ENCODE results near the gene ERC2. TPM values are rescaled to one million over a fixed set of nuclear protein-coding genes. Genes with fewer than 3 reads are reported as not detected.

Gene ERC2
- total RNA-seq, 1 donor from 2014 or later, result not detected

DNA sequence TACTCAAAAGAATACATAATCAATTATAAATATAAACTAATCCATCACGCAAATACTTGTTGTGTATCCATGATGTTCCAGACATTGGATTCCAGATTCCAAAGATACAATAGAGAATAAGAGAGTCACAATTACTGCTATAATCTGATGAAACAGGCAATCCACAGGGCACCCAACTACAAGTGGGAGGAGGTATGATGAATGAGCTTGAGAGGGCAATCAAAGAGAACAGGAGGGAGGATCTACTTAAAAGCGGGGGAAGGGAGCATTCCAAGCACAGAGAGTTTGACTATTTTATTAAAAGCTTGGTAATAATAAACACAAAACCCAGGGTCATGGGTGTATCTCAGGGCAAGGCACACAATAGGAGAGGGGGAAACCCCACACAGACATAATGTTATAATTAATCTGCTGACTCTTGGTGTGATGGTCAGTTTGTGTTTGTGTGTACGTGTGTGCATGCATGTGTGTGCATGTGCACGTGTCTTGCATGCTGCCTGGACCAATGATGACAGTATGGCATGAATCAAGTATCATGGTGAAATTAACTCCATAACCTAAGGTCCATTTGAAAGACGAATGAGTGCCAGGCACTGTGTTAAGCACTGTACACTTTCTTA, 655.8 kb downstream of the ERC2 start:
- Mint-ChIP-seq H3K27me3 (no peaks in the 10 kb centered on the region), H3K36me3 (ENCODE audit: low read depth) (no peaks in the 10 kb centered on the region), H3K4me3 (no peak overlapping the region), H3K9me3 (no peaks in the 10 kb centered on the region), H3K4me1 (no peaks in the 10 kb centered on the region), H3K27ac (no peak overlapping the region)
- no peak for DNase-seq
- intact Hi-C loops (cut with micrococcal nuclease), result no loop called here

DNA sequence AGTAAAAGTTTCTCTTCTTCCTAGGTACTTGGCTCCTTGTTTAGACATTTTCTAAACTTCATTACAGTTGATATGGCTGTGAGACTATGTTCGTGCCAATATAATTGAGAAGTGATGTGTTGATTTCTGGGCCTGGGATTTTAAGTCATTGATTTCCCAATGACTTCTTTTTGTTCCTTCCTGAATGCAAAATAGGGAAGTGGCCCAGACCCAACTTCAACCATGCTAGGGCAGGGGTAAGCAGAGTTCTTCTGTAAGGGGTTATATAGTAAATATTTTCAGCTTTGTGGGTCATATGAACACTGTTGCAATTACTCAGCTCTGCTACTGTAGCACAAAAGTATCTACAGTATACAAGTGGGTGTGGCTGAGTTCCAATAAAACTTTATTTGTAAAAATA, 661.1 kb downstream of the ERC2 start:
- no peaks in the 10 kb centered on the region for H3K36me3 Mint-ChIP-seq (ENCODE audit: low read depth)
- H3K4me3 Mint-ChIP-seq, result no peak overlapping the region
- no peaks in the 10 kb centered on the region for H3K9me3 Mint-ChIP-seq
- H3K27ac Mint-ChIP-seq, result no peak overlapping the region
- intact Hi-C loops (cut with micrococcal nuclease), result no loop called here
- no peaks in the 10 kb centered on the region for H3K27me3 Mint-ChIP-seq
- H3K4me1 Mint-ChIP-seq, result no peaks in the 10 kb centered on the region
- DNase-seq, result no peak

DNA sequence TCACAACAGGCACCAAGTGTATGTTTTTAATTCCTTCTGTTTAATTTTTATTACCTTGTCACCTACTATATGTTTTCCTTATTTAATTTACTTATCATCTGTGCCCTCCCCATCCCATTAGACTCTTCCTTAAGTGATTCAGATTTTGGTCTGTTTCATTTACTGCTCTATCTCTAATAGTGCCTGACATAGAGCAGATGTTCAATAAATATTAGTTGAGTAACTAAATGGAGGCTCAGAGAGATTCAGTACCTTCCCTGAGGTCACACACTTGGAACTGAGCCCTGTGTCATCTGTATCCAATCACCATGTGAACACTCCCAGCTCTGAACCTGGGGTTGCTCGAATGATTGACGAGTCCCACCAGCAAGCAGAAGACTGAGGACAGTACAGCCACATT, 663.1 kb downstream of the ERC2 start:
- H3K4me3 Mint-ChIP-seq, result no peak overlapping the region
- no peaks in the 10 kb centered on the region for H3K36me3 Mint-ChIP-seq (ENCODE audit: low read depth)
- no peak for DNase-seq
- intact Hi-C loops (cut with micrococcal nuclease), result no loop called here
- H3K27ac Mint-ChIP-seq, result no peak overlapping the region
- no peaks in the 10 kb centered on the region for H3K4me1 Mint-ChIP-seq
- no peaks in the 10 kb centered on the region for H3K27me3 Mint-ChIP-seq
- no peaks in the 10 kb centered on the region for H3K9me3 Mint-ChIP-seq

DNA sequence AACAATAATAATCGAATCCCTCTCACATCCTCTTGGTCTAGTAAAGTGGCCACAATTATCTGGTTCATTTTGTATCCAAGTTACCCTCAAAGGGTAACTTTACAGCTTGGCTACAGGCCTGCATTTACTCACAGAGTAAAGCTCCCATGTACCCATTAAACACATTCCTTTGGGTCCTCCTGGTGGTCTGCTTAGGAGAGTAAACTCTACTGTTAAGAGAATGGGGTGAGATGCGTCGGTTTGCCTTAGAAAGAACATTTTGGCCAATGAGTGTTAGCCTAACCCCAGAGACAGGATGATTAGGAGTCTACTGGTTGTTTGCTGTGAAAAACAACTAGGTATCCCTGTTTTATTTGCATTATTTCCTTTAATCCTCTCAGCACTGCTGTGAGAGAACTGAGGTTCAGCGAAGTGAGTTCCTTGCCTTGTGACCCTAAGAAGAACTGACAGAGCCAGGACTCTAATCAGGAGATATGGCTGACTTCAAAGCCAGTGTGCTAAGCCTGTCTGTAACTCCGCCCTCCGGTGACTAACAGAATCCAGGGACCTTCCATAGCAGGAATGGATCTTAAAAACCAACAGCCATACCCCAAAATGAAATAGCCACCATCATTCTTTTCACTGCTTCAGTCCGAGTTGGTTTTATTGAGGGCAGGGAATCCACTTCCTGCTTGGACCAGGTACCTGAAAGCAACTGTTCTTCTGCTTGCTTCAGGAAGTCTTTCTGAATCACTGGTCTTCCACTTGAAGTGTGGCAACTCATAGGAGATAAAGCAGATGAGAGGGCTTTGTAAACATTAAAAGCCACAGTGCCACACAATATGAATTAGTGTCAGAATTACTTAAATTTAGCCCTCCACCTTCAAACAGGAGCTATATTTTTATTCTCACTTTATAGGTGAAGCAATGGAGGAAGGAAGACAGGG, 663.8 kb downstream of the ERC2 start:
- no peaks in the 10 kb centered on the region for H3K4me1 Mint-ChIP-seq
- intact Hi-C loops (cut with micrococcal nuclease), result no loop called here
- no peak overlapping the region for H3K27ac Mint-ChIP-seq
- no peak for DNase-seq
- no peaks in the 10 kb centered on the region for H3K27me3 Mint-ChIP-seq
- no peaks in the 10 kb centered on the region for H3K9me3 Mint-ChIP-seq
- H3K4me3 Mint-ChIP-seq, result no peak overlapping the region
- no peaks in the 10 kb centered on the region for H3K36me3 Mint-ChIP-seq (ENCODE audit: low read depth)

DNA sequence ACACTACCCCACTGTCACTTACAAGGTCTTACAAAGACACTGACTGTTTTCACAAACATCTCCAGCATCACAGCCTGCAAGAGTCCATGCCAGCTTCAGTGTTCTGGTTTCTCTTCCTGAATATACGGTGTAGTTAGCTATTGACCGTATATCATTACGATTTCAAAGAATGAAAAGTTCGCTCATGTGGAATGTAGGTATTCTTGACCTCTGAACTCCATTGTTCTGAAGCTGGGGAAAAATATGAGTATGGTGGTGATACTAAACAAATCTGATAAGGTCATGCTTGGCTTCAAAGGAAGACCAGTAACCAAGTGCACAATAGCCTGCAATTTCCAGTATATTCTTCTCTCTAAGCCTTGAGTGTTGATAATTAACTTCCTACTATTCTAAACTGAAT, 665.5 kb downstream of the ERC2 start:
- Mint-ChIP-seq H3K27ac (no peak overlapping the region), H3K4me1 (no peaks in the 10 kb centered on the region), H3K4me3 (no peak overlapping the region), H3K27me3 (no peaks in the 10 kb centered on the region), H3K36me3 (ENCODE audit: low read depth) (no peaks in the 10 kb centered on the region), H3K9me3 (no peaks in the 10 kb centered on the region)
- no peak for DNase-seq
- intact Hi-C loops (cut with micrococcal nuclease), result no loop called here

DNA sequence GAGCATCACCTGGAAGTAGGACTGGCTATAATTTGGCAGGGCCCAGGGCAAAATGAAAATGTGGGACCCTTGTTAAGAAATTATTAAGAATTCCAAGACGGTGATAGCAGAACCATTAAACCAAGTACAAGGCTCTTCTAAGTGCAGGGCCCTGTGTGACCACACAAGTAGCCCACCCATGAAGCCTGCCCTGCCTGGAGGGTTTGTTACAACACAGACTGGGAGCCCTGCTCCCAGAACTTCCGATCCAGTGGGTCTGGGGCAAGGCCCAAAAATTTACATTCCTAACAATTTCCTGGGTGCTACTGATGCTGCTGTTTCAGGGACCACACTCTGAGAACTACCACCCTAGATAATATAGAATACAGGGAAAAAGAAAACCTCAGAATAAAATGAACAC, 666.6 kb downstream of the ERC2 start:
- no peaks in the 10 kb centered on the region for H3K4me1 Mint-ChIP-seq
- intact Hi-C loops (cut with micrococcal nuclease), result no loop called here
- H3K9me3 Mint-ChIP-seq, result no peaks in the 10 kb centered on the region
- no peak overlapping the region for H3K27ac Mint-ChIP-seq
- no peaks in the 10 kb centered on the region for H3K36me3 Mint-ChIP-seq (ENCODE audit: low read depth)
- H3K27me3 Mint-ChIP-seq, result no peaks in the 10 kb centered on the region
- DNase-seq, result no peak
- H3K4me3 Mint-ChIP-seq, result no peak overlapping the region

DNA sequence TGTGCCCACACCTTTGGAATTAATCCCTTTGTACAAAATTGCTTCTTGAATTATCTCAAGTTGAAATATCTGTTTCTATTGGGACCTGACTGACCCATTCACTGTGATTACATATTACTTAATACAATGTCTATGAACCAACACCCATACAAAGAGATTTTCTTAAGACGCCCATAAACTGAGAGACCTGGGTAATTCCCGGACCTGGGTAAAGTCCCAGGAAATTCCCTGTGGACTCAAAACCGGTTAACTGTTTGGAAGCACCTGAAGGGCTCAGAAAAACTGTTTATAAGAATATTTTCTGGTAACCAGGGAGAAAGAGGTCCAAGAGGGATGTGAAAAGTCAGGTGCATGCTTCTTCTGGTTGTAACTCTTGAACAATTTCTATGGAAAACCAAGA, 667.2 kb downstream of the ERC2 start:
- no peaks in the 10 kb centered on the region for H3K27me3 Mint-ChIP-seq
- no peak overlapping the region for H3K27ac Mint-ChIP-seq
- no peak for DNase-seq
- H3K36me3 Mint-ChIP-seq (ENCODE audit: low read depth), result no peaks in the 10 kb centered on the region
- no peaks in the 10 kb centered on the region for H3K9me3 Mint-ChIP-seq
- no peaks in the 10 kb centered on the region for H3K4me1 Mint-ChIP-seq
- H3K4me3 Mint-ChIP-seq, result no peak overlapping the region
- intact Hi-C loops (cut with micrococcal nuclease), result no loop called here

DNA sequence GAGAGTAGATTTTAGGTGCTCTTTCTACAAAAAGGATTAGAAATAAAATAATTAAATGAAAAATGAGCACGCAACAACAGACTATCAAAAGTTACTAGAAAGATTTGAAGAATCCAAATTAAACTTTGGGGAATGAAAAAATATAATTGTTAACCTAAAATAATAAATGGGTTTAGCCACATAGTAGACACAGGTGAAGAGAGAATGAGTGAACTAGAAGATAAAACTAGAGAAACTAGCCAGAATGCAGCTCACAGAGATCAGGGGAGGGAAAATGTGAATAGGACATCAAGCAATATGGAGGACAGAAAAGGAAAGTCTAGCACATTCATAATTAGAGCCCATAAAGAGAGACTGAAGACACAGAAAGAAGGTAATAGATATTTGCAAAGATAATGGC, 670.5 kb downstream of the ERC2 start:
- H3K4me3 Mint-ChIP-seq, result no peak overlapping the region
- no peaks in the 10 kb centered on the region for H3K9me3 Mint-ChIP-seq
- H3K27me3 Mint-ChIP-seq, result no peaks in the 10 kb centered on the region
- H3K36me3 Mint-ChIP-seq (ENCODE audit: low read depth), result no peaks in the 10 kb centered on the region
- no peak overlapping the region for H3K27ac Mint-ChIP-seq
- intact Hi-C loops (cut with micrococcal nuclease), result no loop called here
- H3K4me1 Mint-ChIP-seq, result no peaks in the 10 kb centered on the region
- DNase-seq, result no peak

DNA sequence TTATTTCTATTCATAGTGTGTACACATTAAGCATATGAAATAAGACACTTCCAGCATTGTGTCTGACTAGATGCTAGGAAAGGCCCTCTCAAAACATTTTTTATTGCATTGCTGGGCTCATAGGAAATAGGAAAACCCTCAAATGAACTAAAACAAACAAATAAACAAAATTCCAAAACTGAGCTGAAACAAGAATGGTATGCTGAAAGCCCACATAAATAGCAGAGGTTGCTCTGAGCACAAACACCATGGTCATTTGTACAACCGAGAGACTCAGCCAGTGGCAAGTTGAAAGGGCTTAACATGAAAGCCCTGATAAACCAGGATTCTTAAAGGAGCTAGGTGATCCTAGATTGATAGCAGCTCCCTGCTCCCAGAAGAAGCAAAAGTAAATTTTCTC, 671.2 kb downstream of the ERC2 start:
- Mint-ChIP-seq H3K4me1 (no peaks in the 10 kb centered on the region), H3K27ac (no peak overlapping the region), H3K27me3 (no peaks in the 10 kb centered on the region), H3K4me3 (no peak overlapping the region), H3K9me3 (no peaks in the 10 kb centered on the region), H3K36me3 (ENCODE audit: low read depth) (no peaks in the 10 kb centered on the region)
- no peak for DNase-seq
- intact Hi-C loops (cut with micrococcal nuclease), result no loop called here

DNA sequence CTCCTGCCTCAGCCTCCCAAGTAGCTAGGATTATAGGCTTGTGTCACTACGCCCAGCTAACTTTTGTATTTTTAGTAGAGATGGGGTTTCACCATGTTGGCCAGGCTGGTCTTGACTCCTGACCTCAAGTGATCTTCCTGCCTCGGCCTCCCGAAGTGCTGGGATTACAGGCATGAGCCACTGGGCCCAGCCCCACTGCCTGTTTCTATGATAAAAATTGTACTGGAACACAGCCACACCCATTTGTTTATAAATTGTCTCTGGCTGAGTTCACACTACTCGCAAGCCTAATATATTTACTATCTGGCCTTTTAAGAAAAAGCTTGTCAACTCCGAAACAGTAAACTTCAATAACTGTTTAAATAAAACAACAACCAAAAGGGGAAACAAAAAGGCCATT, 671.7 kb downstream of the ERC2 start:
- Mint-ChIP-seq H3K9me3 (no peaks in the 10 kb centered on the region), H3K36me3 (ENCODE audit: low read depth) (no peaks in the 10 kb centered on the region), H3K27ac (no peak overlapping the region), H3K4me3 (no peak overlapping the region), H3K27me3 (no peaks in the 10 kb centered on the region), H3K4me1 (no peaks in the 10 kb centered on the region)
- intact Hi-C loops (cut with micrococcal nuclease), result no loop called here
- DNase-seq, result no peak

DNA sequence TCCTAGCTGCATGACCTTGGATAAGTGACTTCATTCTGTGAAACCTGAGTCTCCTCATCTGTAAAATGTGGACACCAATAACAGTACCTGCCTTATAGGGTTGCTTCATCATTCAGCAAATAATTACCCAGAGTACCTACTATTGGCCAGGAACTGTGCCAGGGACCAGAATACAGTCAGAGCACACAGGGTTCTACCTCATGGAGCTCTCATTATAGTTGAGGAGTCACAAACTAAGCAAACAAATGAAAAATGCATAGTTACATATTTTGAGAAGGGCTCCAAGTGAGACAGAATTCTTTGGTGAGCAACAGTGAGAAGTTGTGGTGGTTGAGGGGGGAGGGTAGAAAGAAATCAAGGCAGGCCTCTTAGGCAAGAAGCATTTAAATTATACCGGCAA, 672.5 kb downstream of the ERC2 start:
- no peaks in the 10 kb centered on the region for H3K4me1 Mint-ChIP-seq
- H3K4me3 Mint-ChIP-seq, result no peak overlapping the region
- no peak overlapping the region for H3K27ac Mint-ChIP-seq
- no peaks in the 10 kb centered on the region for H3K36me3 Mint-ChIP-seq (ENCODE audit: low read depth)
- no peaks in the 10 kb centered on the region for H3K9me3 Mint-ChIP-seq
- H3K27me3 Mint-ChIP-seq, result no peaks in the 10 kb centered on the region
- intact Hi-C loops (cut with micrococcal nuclease), result no loop called here
- DNase-seq, result no peak

DNA sequence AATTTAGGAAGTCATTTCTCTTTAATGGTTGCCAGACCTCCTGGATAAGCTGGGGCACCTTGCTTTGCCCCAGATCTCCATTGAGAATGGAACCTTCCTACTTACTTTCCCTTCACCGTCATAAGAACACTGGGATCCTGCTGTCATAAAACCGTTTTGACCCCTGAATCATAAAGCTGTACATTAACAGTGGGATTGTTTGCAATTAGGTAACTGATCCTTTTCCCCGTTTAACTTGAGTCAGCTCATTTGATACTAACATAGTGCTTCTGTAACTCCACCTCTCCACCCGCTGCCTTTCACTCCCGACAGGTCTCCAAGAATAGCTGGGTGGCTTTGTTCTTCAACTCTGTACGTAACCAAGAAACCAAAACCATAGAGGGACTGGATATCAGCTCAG, 673.0 kb downstream of the ERC2 start:
- H3K9me3 Mint-ChIP-seq, result no peaks in the 10 kb centered on the region
- H3K36me3 Mint-ChIP-seq (ENCODE audit: low read depth), result no peaks in the 10 kb centered on the region
- H3K4me3 Mint-ChIP-seq, result no peak overlapping the region
- no peak overlapping the region for H3K27ac Mint-ChIP-seq
- no peak for DNase-seq
- H3K27me3 Mint-ChIP-seq, result no peaks in the 10 kb centered on the region
- no peaks in the 10 kb centered on the region for H3K4me1 Mint-ChIP-seq
- intact Hi-C loops (cut with micrococcal nuclease), result no loop called here

DNA sequence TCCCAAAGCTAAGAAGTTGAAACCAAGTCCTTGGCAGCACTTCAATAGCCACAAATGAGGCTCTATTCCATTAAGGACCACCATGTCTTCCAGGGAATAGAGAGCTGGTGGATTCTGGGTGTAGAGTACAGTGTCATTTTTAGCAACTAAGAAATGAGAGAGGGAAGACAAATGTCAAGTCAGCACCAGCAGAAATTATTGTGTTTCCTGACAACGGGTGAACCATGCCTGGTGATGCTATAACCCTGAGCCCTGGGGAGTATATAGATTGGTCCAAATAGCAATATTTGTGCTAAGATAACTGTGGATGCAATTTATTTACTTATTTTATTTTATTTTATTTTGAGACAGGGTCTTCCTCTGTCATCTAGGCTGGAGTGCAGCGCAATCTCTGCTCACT, 675.5 kb downstream of the ERC2 start:
- Mint-ChIP-seq H3K36me3 (ENCODE audit: low read depth) (no peaks in the 10 kb centered on the region), H3K9me3 (no peaks in the 10 kb centered on the region), H3K4me3 (no peak overlapping the region), H3K4me1 (no peaks in the 10 kb centered on the region), H3K27ac (no peak overlapping the region), H3K27me3 (no peaks in the 10 kb centered on the region)
- intact Hi-C loops (cut with micrococcal nuclease), result no loop called here
- DNase-seq, result no peak

DNA sequence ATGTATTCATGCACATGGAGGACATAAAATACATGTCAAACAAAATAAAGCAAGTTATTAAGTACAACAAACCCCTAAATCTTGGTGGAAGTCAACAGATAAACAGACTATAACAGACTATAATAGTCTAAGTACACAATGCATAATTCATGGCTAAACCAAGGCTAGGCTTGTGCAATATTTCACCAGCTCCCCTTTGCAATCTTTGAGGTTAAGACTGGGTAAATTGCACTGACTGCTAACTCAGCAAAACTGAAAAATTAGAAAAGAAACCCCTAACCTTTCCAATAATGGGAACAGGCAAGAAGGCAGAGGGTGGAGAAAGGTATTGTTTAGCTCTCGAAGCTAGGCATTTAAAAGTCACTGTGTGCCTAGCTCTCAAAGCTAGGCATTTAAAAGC, 676.3 kb downstream of the ERC2 start:
- Mint-ChIP-seq H3K9me3 (no peaks in the 10 kb centered on the region), H3K27ac (no peak overlapping the region), H3K27me3 (no peaks in the 10 kb centered on the region), H3K4me1 (no peaks in the 10 kb centered on the region), H3K36me3 (ENCODE audit: low read depth) (no peaks in the 10 kb centered on the region), H3K4me3 (no peak overlapping the region)
- intact Hi-C loops (cut with micrococcal nuclease), result no loop called here
- DNase-seq, result no peak
